ENCODE data around the gene OAS1. TPM values are rescaled to one million over a fixed set of nuclear protein-coding genes. Genes with fewer than 3 reads are reported as not detected.

The OAS1 gene
- total RNA-seq: 10 to 100 TPM; 34.9 to 36.3 TPM

DNA sequence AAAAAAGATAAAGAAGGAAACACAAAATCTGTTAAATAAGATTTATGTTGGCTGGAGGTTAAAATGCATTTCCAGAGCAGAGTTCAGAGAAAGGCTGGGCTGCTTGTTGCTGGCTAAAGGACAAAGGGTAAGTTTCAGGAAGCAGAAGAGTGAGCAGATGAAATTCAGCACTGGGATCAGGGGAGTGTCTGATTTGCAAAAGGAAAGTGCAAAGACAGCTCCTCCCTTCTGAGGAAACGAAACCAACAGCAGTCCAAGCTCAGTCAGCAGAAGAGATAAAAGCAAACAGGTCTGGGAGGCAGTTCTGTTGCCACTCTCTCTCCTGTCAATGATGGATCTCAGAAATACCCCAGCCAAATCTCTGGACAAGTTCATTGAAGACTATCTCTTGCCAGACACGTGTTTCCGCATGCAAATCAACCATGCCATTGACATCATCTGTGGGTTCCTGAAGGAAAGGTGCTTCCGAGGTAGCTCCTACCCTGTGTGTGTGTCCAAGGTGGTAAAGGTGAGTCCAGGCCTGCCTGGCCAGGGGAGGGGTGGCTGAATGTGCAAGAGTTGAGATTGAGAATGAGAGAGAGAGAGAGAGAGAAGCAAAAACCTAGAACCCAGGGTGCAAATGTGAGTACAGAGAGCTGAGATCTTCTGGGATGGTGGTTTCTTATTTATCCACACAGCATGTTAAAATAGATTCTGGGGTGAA, at the start of gene OAS1:
Gene OAS1 (plus strand): TSS at position 251 of the 703 bp plus-strand sequence. CDS start 78 bp downstream, at position 329.

DNA sequence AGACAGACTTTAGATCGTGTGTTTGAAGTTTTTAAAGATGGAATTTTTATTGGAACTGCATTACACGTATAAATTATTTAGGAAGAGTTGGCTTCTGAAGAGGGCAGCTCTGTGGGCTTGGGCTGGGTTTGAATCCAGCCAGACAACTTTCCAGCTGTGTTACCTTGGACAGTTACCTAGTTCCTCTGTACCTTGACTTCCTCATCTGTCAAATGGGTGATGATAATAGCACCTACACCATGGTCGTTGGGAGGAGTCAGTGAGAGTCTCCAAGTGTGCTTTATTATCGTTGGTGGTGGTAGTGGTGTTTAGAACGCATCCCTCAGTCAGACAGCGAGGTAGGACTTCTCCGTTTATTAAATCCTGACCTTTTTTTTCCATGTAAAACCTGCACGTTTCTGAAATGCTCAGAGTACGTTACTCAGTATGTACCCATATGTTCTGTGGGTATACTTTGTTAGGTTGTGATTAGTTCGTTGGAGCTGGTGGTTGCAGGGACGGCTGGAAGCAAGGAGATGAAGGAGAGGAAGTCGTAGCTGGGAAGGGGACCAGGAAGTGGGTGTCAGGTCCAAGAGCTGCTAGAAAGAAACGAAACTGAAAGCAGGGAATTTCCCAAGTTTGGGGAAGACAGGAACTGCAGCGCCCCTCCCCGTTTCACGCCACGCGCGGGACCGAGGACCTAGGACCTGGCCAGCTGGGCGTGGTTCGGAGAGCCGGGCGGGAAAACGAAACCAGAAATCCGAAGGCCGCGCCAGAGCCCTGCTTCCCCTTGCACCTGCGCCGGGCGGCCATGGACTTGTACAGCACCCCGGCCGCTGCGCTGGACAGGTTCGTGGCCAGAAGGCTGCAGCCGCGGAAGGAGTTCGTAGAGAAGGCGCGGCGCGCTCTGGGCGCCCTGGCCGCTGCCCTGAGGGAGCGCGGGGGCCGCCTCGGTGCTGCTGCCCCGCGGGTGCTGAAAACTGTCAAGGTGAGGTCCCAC, 31.3 kb downstream of the OAS1 start, which contains the start of gene OAS3:
Gene OAS3 (plus strand): TSS at position 734 of the 979 bp plus-strand sequence. CDS start 57 bp downstream, at position 791.

Other genes with a start within 250 kb of the OAS1 start
- not detected for gene RPH3A, start 115.2 kb upstream of the OAS1 start, total RNA-seq
- 10 to 100 TPM; 50.4 TPM for gene OAS3, start 31.5 kb downstream of the OAS1 start, total RNA-seq
- gene OAS2, start 71.6 kb downstream of the OAS1 start, total RNA-seq: 100 to 1,000 TPM; 126 to 131 TPM
- gene DTX1, start 149.8 kb downstream of the OAS1 start, total RNA-seq: under 1 TPM in 1 of 2 experiments, not detected in 1; 0.10 TPM
- gene RASAL1, start 228.8 kb downstream of the OAS1 start, total RNA-seq: under 1 TPM; 0.38 to 0.53 TPM
- 1 to 10 TPM in 1 of 2 experiments, under 1 TPM in 1; 0.94 to 1.1 TPM for gene CFAP73, start 242.8 kb downstream of the OAS1 start, total RNA-seq